SU-DHL-6 (cell line): ENCODE results near the gene GAS7.

Source experiments
- EZH2phosphoT487 ChIP-seq: fragments of 200-600 bp; sonication (generic), shearing (Covaris generic); conservative IDR thresholded peaks from 2 replicates; pipeline ENCODE4 v1.6.1; 2018; ENCODE audit warnings: mild to moderate bottlenecking, antibody characterized with exemption, low read length, moderate library complexity, mixed read lengths
- TF ChIP-seq, protein P1 (sequence below): fragments of 200-600 bp; sonication (generic); IDR thresholded peaks from one replicate; pipeline ENCODE4 v1.5.1; 2017; ENCODE audit warnings: antibody characterized with exemption, mild to moderate bottlenecking, low read length, moderate library complexity; ENCODE audit not compliant: insufficient read depth, poor library complexity, severe bottlenecking

DNA sequence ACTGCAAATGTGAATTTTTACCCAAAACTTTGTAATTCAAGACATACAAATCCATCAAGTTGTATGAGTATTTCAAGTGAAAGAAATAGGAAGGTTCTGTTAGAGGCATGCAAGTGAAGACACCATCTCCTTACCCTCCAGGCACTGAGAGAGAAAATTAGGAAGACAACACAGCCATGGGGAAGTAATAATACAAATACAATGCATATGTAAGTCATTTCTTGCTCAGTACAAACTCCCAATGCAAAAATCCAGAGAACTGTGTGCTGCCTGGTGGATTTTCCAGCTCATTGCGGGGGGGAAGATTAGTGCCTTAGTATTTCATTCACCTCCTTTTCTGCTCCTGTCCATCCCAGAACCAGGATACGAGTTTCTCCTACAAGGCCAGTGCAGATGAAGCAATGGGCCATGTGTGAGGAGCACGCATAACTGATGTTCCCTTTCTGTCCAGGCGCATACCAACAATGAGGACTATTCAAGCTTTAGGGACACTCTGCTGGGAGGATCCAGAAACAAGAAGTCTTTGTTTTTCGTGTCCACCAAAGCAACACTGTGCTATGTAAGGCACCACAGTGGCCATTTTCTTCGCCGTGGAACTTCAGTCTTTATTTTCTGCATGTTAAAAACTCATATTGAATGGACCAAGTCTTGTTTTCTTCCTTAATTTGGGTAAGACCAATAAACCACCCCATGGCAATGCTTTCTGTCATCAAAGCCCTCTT is 149.6 kb downstream of the GAS7 start:
- TF ChIP-seq, protein P1, sequence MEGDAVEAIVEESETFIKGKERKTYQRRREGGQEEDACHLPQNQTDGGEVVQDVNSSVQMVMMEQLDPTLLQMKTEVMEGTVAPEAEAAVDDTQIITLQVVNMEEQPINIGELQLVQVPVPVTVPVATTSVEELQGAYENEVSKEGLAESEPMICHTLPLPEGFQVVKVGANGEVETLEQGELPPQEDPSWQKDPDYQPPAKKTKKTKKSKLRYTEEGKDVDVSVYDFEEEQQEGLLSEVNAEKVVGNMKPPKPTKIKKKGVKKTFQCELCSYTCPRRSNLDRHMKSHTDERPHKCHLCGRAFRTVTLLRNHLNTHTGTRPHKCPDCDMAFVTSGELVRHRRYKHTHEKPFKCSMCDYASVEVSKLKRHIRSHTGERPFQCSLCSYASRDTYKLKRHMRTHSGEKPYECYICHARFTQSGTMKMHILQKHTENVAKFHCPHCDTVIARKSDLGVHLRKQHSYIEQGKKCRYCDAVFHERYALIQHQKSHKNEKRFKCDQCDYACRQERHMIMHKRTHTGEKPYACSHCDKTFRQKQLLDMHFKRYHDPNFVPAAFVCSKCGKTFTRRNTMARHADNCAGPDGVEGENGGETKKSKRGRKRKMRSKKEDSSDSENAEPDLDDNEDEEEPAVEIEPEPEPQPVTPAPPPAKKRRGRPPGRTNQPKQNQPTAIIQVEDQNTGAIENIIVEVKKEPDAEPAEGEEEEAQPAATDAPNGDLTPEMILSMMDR = no peak
- no peak for TF ChIP-seq EZH2phosphoT487
